K562 (cell line): ENCODE data around the gene SPOUT1. TPM values are rescaled to one million over a fixed set of nuclear protein-coding genes. Genes with fewer than 3 reads are reported as not detected.

Experiments used
- ATF7 ChIP-seq: fragments of 450-650 bp; IDR thresholded peaks from 2 replicates; pipeline ENCODE4 v1.7.1; 2014; ENCODE audit warnings: mild to moderate bottlenecking, moderate library complexity
- FOXM1 ChIP-seq, 2 experiments: fragments of 450-650 bp in 1 of 2; sonication (generic) in 1 of 2; formaldehyde crosslinking in 1 of 2; IDR thresholded peaks; 2 replicates each; pipeline versions ENCODE4 v1.6.1 to v1.9.0; 2017 to 2022; ENCODE audit warnings: low read depth in 2 of 2, mild to moderate bottlenecking in 2 of 2, missing genetic modification reagents in 1 of 2, moderate library complexity in 1 of 2
- GATAD2B ChIP-seq: fragments of 450-650 bp; IDR thresholded peaks from 2 replicates; pipeline ENCODE4 v1.6.1; 2017; ENCODE audit warnings: mild to moderate bottlenecking, borderline replicate concordance
- HIVEP1 ChIP-seq: fragments of 250-450 bp; sonication (Bioruptor Pico); IDR thresholded peaks from 2 replicates; pipeline ENCODE4 v1.4.0; 2020; ENCODE audit warnings: mild to moderate bottlenecking
- RBM39 ChIP-seq: fragments of 200-400 bp; formaldehyde crosslinking; optimal IDR thresholded peaks from 2 replicates; pipeline ENCODE3; 2018; ENCODE audit warnings: low read depth, low read length
- ZFP91 ChIP-seq: sonication (generic); formaldehyde crosslinking; IDR thresholded peaks from 2 replicates; pipeline ENCODE4 v1.8.0; 2022; ENCODE audit warnings: mild to moderate bottlenecking, missing genetic modification reagents
- ZNF263 ChIP-seq: sonication (generic); formaldehyde crosslinking; IDR thresholded peaks from 2 replicates; pipeline ENCODE4 v1.8.0; 2022; ENCODE audit warnings: mild to moderate bottlenecking, missing genetic modification reagents, borderline replicate concordance
- ZNF3 ChIP-seq: fragments of 250-450 bp; sonication (Bioruptor Pico); IDR thresholded peaks from 2 replicates; pipeline ENCODE4 v1.5.0; 2021; ENCODE audit warnings: mild to moderate bottlenecking, moderate library complexity
- ZNF395 ChIP-seq: fragments of 200-800 bp; sonication (Bioruptor generic); IDR thresholded peaks from 2 replicates; pipeline ENCODE4 v1.6.1; 2017; ENCODE audit warnings: missing genetic modification characterization, missing compliant biosample characterization
- polyA plus RNA-seq, 8 experiments: library from polyadenylated mRNA; depleted of rRNA in 4 of 8; stranded (reverse) in 5 of 8; unstranded in 3 of 8; fragments of >200 nt; fragmentation: Nextera tagmentation in 2 of 8; fragmentation: Illumina TruSeq in 1 of 8; extraction: Ambion mirVana in 2 of 8; extraction: Trizol in 1 of 8; gene quantifications; 2 replicates each; pipeline versions ENCODE4 v1.2.1 to v1.2.3, GENCODE V29; 2011 to 2014; ENCODE audit warnings: inconsistent platforms in 1 of 8, missing spikeins in 1 of 8
- total RNA-seq, 7 experiments: library from RNA; depleted of rRNA in 6 of 7; stranded (reverse); fragments of >200 nt in 6 of 7; fragmentation: Illumina TruSeq in 2 of 7; extraction: Trizol in 2 of 7; gene quantifications; 2 replicates each; pipeline versions ENCODE4 v1.2.1 to v1.2.3, GENCODE V29; 2011 to 2021; ENCODE audit warnings: low replicate concordance in 1 of 7
- TF ChIP-seq, protein P1 (sequence below): IDR thresholded peaks from 2 replicates; pipeline ENCODE4 v1.6.1; 2016; ENCODE audit warnings: missing genetic modification characterization, missing compliant biosample characterization
- TF ChIP-seq, protein P2 (sequence below): fragments of 450-650 bp; IDR thresholded peaks from 2 replicates; pipeline ENCODE4 v1.6.1; 2017; ENCODE audit warnings: antibody characterized with exemption
- TF ChIP-seq, protein P3 (sequence below): sonication (generic); formaldehyde crosslinking; IDR thresholded peaks from 2 replicates; pipeline ENCODE4 v1.8.0; 2023; ENCODE audit warnings: mild to moderate bottlenecking, missing genetic modification reagents
- TF ChIP-seq, protein P4 (sequence below): fragments of 250-450 bp; sonication (Bioruptor Pico); IDR thresholded peaks from 2 replicates; pipeline ENCODE4 v1.8.0; 2021; ENCODE audit warnings: borderline replicate concordance, mild to moderate bottlenecking, moderate library complexity; ENCODE audit not compliant: poor library complexity, severe bottlenecking

SPOUT1 gene
- total and polyA plus RNA-seq, 9 of the 15 experiments (the other 6 are each of a cell fraction or from before 2014, with no cell fraction given): 10.6 to 121 (median 37.4) TPM

DNA sequence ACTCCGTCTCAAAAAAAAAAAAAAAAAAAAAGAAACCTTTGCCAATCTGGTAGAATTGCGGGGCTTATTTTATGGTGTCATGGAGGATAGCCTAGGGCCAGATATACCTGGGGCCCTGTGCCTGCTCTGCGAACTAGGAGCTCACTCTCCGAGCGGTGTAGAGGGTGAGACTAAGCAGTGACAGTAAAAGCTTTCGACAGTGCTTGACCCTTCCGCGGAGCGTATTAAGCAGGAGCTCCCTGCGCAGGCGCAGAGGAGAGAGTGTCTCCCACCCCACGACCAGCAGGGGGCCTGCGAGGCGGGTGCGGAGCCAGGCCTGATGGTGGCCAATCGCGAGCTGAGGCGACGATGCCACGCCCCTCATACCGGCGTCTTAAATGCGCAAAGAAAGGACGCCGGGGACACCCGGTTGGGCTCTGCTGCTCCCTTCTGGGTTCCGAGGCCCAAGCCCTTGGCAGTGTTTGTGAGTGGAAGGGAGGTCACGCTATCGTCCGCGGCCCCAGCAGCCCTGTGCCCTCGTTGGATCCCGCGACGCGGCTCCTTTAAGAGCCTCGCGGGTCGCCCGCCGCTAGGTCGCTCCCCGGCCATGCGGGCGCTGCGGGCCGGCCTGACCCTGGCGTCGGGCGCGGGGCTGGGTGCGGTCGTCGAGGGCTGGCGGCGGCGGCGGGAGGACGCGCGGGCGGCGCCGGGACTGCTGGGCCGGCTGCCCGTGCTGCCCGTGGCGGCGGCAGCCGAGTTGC, 11.3 kb downstream of the SPOUT1 start, which contains the start of gene ENDOG (continued):
- TF ChIP-seq FOXM1 (IDR thresholded peaks at IDR 0.05; ENCODE audit: low read depth) (peak; percentile 64), FOXM1 (CRISPR knock-in tag; IDR thresholded peaks at IDR 0.05; ENCODE audit: low read depth) (no peak), ZNF3 (CRISPR knock-in tag) (no peak), GATAD2B (peak; percentile 86; the same call in 1 of the 2 replicates), RBM39 (no peak), HIVEP1 (CRISPR knock-in tag) (no peak), ZNF395 (CRISPR knock-in tag) (no peak), ZFP91 (CRISPR knock-in tag) (peak; percentile 98), ZNF263 (no peak), ATF7 (peak; percentile 74)
- TF ChIP-seq, protein P1, sequence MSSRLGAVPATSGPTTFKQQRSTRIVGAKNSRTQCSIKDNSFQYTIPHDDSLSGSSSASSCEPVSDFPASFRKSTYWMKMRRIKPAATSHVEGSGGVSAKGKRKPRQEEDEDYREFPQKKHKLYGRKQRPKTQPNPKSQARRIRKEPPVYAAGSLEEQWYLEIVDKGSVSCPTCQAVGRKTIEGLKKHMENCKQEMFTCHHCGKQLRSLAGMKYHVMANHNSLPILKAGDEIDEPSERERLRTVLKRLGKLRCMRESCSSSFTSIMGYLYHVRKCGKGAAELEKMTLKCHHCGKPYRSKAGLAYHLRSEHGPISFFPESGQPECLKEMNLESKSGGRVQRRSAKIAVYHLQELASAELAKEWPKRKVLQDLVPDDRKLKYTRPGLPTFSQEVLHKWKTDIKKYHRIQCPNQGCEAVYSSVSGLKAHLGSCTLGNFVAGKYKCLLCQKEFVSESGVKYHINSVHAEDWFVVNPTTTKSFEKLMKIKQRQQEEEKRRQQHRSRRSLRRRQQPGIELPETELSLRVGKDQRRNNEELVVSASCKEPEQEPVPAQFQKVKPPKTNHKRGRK (tag): 0 out of 2 replicates have a peak, but pooled peaks have one; percentile 35
- TF ChIP-seq, protein P2, sequence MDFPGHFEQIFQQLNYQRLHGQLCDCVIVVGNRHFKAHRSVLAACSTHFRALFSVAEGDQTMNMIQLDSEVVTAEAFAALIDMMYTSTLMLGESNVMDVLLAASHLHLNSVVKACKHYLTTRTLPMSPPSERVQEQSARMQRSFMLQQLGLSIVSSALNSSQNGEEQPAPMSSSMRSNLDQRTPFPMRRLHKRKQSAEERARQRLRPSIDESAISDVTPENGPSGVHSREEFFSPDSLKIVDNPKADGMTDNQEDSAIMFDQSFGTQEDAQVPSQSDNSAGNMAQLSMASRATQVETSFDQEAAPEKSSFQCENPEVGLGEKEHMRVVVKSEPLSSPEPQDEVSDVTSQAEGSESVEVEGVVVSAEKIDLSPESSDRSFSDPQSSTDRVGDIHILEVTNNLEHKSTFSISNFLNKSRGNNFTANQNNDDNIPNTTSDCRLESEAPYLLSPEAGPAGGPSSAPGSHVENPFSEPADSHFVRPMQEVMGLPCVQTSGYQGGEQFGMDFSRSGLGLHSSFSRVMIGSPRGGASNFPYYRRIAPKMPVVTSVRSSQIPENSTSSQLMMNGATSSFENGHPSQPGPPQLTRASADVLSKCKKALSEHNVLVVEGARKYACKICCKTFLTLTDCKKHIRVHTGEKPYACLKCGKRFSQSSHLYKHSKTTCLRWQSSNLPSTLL: no peak
- TF ChIP-seq, protein P3, sequence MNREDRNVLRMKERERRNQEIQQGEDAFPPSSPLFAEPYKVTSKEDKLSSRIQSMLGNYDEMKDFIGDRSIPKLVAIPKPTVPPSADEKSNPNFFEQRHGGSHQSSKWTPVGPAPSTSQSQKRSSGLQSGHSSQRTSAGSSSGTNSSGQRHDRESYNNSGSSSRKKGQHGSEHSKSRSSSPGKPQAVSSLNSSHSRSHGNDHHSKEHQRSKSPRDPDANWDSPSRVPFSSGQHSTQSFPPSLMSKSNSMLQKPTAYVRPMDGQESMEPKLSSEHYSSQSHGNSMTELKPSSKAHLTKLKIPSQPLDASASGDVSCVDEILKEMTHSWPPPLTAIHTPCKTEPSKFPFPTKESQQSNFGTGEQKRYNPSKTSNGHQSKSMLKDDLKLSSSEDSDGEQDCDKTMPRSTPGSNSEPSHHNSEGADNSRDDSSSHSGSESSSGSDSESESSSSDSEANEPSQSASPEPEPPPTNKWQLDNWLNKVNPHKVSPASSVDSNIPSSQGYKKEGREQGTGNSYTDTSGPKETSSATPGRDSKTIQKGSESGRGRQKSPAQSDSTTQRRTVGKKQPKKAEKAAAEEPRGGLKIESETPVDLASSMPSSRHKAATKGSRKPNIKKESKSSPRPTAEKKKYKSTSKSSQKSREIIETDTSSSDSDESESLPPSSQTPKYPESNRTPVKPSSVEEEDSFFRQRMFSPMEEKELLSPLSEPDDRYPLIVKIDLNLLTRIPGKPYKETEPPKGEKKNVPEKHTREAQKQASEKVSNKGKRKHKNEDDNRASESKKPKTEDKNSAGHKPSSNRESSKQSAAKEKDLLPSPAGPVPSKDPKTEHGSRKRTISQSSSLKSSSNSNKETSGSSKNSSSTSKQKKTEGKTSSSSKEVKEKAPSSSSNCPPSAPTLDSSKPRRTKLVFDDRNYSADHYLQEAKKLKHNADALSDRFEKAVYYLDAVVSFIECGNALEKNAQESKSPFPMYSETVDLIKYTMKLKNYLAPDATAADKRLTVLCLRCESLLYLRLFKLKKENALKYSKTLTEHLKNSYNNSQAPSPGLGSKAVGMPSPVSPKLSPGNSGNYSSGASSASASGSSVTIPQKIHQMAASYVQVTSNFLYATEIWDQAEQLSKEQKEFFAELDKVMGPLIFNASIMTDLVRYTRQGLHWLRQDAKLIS (CRISPR knock-in tag): no peak
- TF ChIP-seq, protein P4, sequence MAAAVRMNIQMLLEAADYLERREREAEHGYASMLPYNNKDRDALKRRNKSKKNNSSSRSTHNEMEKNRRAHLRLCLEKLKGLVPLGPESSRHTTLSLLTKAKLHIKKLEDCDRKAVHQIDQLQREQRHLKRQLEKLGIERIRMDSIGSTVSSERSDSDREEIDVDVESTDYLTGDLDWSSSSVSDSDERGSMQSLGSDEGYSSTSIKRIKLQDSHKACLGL (CRISPR knock-in tag): no peak
